GM13977 (cell line): ENCODE data around the gene RNF125.

ENCODE experiments used
- DNase-seq: peaks from one replicate; pipeline ENCODE4 v3.0.0; 2012; ENCODE audit warnings: low spot score
- in situ Hi-C: fragments of 300-500 bp; cut with MboI; formaldehyde crosslinking; loops from one replicate; pipeline ENCODE4 v1.12.0; 2022; ENCODE audit warnings: low sequenced_read_pairs, low pct_unique_long_range_greater_than_20kb, mixed read lengths, inconsistent platforms; ENCODE audit not compliant: unreplicated experiment
- TF ChIP-seq, protein P1 (sequence below): IDR thresholded peaks from 2 replicates; pipeline ENCODE4 v1.5.1; 2012; ENCODE audit warnings: mild to moderate bottlenecking, control low read depth; ENCODE audit not compliant: insufficient read depth; ENCODE audit errors: extremely low read depth, missing control alignments

RNF125 gene

DNA sequence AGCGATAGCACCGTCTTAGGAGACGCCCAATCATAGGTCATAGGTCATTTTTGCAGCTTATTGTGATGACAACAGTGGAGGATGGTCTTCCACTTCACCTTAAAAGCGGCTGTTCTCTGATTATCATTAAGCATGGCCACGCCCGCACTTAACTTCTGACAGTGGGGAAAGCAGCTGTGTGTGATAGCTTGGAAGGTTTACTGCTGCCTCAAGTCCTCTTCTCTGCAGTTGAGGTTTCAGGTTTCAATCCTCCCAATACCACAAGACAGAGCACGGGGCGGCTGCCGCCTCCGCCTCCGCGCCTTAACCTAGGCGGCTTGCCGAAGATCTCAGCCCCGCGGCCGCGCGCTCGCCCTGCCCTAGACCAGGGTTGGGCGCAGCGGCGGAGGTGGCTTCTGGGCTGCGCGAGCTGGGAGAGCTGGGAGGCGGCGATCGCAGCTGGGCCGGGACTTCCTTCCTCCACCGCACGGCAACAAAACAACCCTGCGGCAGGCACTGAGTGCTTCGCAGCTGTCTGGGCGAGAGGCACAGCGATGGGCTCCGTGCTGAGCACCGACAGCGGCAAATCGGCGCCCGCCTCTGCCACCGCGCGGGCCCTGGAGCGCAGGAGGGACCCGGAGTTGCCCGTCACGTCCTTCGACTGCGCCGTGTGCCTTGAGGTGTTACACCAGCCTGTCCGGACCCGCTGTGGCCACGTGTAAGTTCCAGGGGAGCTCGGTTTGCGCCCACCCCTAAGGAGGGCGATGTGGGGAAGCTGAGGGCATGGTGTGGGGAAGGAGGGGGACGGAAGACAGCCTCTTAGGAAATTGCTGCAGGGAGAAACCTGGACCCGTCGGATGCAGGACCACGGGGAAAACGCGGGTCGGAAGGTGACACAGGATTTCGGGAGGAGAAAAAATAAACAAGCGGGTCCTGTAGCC, at the start of gene RNF125:
Gene RNF125, plus strand, starts transcription at position 495 of the 920 bp plus-strand sequence. Its CDS starts 39 bp downstream, at position 534.
- in situ Hi-C loops, result no loop called here

DNA sequence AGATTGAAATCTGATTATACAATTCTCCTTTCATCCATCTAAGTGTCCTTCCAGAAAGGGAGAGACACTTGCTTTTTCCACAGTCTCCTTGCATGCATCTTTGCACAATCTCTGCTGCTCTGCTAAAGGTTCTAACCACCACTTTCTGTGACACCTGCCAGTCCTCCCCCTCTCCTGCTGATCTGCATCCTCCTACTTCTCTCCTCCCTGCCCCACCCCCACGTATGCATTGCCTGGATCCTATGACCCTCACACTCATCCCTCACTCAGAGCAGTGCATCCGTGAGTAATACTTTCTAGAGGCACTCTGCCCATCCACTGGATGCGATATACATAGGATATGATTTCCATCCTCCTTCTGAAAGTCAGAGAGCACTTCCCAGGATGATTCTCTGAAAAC, 48.0 kb upstream of the RNF125 start:
- in situ Hi-C loops, result no loop called here
- TF ChIP-seq, protein P1, sequence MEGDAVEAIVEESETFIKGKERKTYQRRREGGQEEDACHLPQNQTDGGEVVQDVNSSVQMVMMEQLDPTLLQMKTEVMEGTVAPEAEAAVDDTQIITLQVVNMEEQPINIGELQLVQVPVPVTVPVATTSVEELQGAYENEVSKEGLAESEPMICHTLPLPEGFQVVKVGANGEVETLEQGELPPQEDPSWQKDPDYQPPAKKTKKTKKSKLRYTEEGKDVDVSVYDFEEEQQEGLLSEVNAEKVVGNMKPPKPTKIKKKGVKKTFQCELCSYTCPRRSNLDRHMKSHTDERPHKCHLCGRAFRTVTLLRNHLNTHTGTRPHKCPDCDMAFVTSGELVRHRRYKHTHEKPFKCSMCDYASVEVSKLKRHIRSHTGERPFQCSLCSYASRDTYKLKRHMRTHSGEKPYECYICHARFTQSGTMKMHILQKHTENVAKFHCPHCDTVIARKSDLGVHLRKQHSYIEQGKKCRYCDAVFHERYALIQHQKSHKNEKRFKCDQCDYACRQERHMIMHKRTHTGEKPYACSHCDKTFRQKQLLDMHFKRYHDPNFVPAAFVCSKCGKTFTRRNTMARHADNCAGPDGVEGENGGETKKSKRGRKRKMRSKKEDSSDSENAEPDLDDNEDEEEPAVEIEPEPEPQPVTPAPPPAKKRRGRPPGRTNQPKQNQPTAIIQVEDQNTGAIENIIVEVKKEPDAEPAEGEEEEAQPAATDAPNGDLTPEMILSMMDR, result no peak
- no peak for DNase-seq

More for the DNA sequence above, at the start of gene RNF125:
- TF ChIP-seq, protein P1, result no peak
- DNase-seq, result peak; percentile 90

DNA sequence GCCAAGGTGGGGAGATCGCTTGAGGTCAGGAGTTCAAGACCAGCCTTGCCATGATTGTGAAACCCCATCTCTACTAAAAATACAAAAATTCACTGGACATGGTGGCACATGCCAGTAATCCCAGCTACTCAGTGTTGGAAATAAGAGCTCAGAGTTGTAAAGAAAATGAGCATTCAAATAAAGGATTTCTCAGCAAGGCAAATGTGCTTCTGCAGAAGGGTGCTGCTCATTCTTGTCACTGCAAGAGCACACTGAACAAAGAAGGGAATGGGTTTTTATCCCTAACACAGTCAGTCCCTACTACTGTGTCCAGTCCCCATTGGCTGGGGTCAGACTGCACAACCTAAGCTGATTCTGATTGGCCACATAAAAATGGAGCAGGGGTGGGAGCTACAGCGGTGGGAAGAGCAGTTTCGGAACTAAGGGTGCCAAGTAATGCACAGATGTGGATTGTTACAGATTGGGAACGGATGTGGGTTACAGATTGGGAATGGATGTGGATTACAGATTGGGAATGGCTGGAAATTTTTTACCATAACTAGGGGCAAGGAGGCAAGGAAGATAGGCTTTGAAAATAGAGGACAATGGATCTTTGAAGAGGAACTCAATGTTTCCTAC, 44.6 kb upstream of the RNF125 start:
- TF ChIP-seq, protein P1, result no peak
- DNase-seq, result no peak
- in situ Hi-C loops, result no loop called here

DNA sequence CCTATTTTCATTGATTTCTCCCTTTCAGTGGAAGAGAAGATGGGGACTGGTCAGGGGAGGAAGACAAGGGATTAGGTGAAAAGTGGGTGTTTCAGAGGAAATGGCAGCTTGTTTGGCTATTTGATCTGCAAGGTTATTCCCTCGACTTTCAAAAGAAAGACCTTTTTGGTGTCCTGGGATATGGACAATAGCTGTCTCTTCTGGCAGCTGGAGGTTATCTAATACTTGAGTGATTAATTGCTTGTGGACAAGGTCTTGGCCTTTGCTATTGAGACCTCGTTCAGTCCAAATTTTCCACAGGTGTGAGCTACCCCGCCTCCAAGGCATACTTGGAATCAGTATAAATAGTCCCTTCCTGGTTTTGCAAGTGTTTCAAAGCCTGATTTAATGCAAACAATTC, 42.4 kb upstream of the RNF125 start:
- in situ Hi-C loops, result no loop called here
- DNase-seq, result no peak
- TF ChIP-seq, protein P1, result no peak

DNA sequence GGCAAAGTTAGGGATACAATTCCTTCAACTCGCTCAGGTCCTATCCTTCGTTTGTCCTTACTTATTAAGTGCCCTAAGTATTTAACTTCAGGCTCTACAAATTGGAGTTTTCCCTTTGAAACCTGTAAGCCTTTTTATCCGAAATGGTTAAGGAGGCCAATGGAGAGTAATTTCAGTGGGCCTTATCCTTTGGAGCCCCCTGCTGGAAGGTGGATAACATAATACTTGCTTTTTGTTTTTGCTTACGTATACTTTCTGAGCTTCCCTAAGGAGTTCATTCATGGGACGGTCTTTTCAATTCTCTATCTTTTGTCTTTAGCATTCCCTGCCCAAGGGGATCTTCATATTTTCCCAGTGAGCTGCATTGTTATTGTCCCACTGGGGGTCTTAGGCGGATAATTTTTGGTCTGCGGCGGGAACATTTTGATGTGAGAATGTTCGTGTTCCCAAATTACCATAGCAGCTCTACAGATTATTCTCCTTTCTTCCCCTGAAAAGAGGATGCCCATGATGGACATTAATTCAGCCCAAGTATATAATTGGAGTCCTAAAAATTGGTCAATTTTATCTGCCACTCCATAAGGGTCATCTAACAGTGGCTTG, 41.3 kb upstream of the RNF125 start:
- in situ Hi-C loops, result no loop called here
- TF ChIP-seq, protein P1, result peak; percentile 49
- no peak for DNase-seq

DNA sequence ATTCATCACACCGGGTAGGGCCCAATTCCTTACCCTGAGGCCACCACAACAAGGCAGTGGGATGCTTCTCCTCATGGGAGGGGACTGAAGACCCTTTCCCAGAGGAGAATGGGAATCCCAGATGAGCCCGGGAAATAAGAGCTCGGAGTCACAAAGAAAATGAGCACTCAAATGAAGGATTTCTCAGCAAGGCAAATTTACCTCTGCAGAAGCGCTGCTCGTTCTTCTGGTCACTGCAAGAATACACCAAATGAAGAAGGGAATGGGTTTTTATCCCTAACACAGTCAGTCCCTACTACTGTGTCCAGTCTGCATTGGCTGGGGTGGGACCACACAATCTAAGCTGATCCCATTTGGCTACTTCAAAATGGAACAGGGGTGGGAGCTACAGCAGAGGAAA, 40.0 kb upstream of the RNF125 start:
- in situ Hi-C loops, result no loop called here
- TF ChIP-seq, protein P1, result no peak
- no peak for DNase-seq
